ENCODE results near the gene OLFML1.

The OLFML1 gene
- total RNA-seq = 0 to 0.07 reads per million in 2 donors

GRCh38 chr11:7485186-7486097 lies at the start of gene OLFML1:
Gene OLFML1, plus strand, starts transcription at chr11:7485506. Its CDS starts 370 bp downstream, at chr11:7485876.
- no peak for DNase-seq

GRCh38 chr11:7436146-7436545 lies 49.2 kb upstream of the OLFML1 start:
- no peak for DNase-seq

GRCh38 chr11:7436657-7437056 lies 48.6 kb upstream of the OLFML1 start:
- DNase-seq = peak in 1 of 5 experiments; percentile 80

GRCh38 chr11:7437696-7438095 lies 47.6 kb upstream of the OLFML1 start:
- DNase-seq = no peak

GRCh38 chr11:7439746-7440320 lies 45.5 kb upstream of the OLFML1 start:
- DNase-seq = no peak

GRCh38 chr11:7442588-7443215 lies 42.6 kb upstream of the OLFML1 start:
- peak; percentile 15 to 62 (median 49) for DNase-seq

- DNase-seq = no peak
These were observed 41.0 kb upstream of the OLFML1 start for GRCh38 chr11:7444091-7444981.

- no peak for DNase-seq
These were observed 39.7 kb upstream of the OLFML1 start for GRCh38 chr11:7445564-7445963.

- no peak for DNase-seq
These were observed 37.1 kb upstream of the OLFML1 start for GRCh38 chr11:7448201-7448600.

- no peak for DNase-seq
These were observed 36.0 kb upstream of the OLFML1 start for GRCh38 chr11:7449211-7449840.

- no peak for DNase-seq
These were observed 35.5 kb upstream of the OLFML1 start for GRCh38 chr11:7449841-7450214.

GRCh38 chr11:7450836-7451235 lies 34.5 kb upstream of the OLFML1 start:
- DNase-seq = no peak

GRCh38 chr11:7451520-7451919 lies 33.8 kb upstream of the OLFML1 start:
- DNase-seq = no peak

- no peak for DNase-seq
These were observed 33.3 kb upstream of the OLFML1 start for GRCh38 chr11:7451952-7452494.

GRCh38 chr11:7454854-7455253 lies 30.5 kb upstream of the OLFML1 start:
- DNase-seq = no peak

- no peak for DNase-seq
These were observed 28.1 kb upstream of the OLFML1 start for GRCh38 chr11:7457211-7457610.

GRCh38 chr11:7462706-7463105 lies 22.6 kb upstream of the OLFML1 start:
- DNase-seq = no peak

- no peak for DNase-seq
These were observed 17.7 kb upstream of the OLFML1 start for GRCh38 chr11:7467652-7468051.

GRCh38 chr11:7469351-7469865 lies 15.9 kb upstream of the OLFML1 start:
- no peak for DNase-seq

GRCh38 chr11:7471071-7471470 lies 14.2 kb upstream of the OLFML1 start:
- DNase-seq = no peak

GRCh38 chr11:7473717-7474116 lies 11.6 kb upstream of the OLFML1 start:
- DNase-seq = no peak

GRCh38 chr11:7480113-7480512 lies 5.2 kb upstream of the OLFML1 start:
- no peak for DNase-seq

Measured in T-helper 2 cell (primary cell).